Nephron progenitor cell (in vitro differentiated cells): ENCODE results near the gene ZNF592.

ENCODE experiments used
- DNase-seq: peaks from one replicate; pipeline ENCODE4 v3.0.0; 2021
- H3K27ac Mint-ChIP-seq: 2 replicates; pipeline ENCODE4 v1.8.0; 2021; ENCODE audit warnings: mild to moderate bottlenecking, moderate library complexity, mixed read lengths
- H3K27me3 Mint-ChIP-seq: 2 replicates; pipeline ENCODE4 v1.8.0; 2021; ENCODE audit warnings: mild to moderate bottlenecking, low read depth, mixed read lengths; ENCODE audit not compliant: poor library complexity
- H3K36me3 Mint-ChIP-seq: 2 replicates; pipeline ENCODE4 v1.8.0; 2021; ENCODE audit warnings: low read depth, mixed read lengths
- H3K4me1 Mint-ChIP-seq: 2 replicates; pipeline ENCODE4 v1.8.0; 2021; ENCODE audit warnings: mixed read lengths
- H3K4me3 Mint-ChIP-seq: 2 replicates; pipeline ENCODE4 v1.8.0; 2021; ENCODE audit warnings: mild to moderate bottlenecking, moderate library complexity, mixed read lengths
- H3K9me3 Mint-ChIP-seq: 2 replicates; pipeline ENCODE4 v1.8.0; 2021; ENCODE audit warnings: mild to moderate bottlenecking, moderate library complexity, mixed read lengths
- CTCF ChIP-seq: fragments of 200-600 bp; sonication (generic); IDR thresholded peaks from 2 replicates; pipeline ENCODE4 v1.5.0; 2021; ENCODE audit warnings: antibody characterized with exemption

Gene ZNF592

GRCh38 chr15:84748274-84749110 is at the start of gene ZNF592:
TSS of gene ZNF592 (plus strand) at chr15:84748592. CDS start at chr15:84782676, 34,084 bp downstream.
- H3K4me1 Mint-ChIP-seq, result peaks cover 67% of the 10 kb centered on the region
- H3K4me3 Mint-ChIP-seq, result peak within 1 kb of the TSS; percentile 95
- DNase-seq, result peak; percentile 82
- peak within 1 kb of the TSS; percentile 99 for H3K27ac Mint-ChIP-seq
- H3K9me3 Mint-ChIP-seq, result no peaks in the 10 kb centered on the region
- peaks cover 5% of the 10 kb centered on the region for H3K36me3 Mint-ChIP-seq
- H3K27me3 Mint-ChIP-seq, result peaks cover 3% of the 10 kb centered on the region
- TF ChIP-seq CTCF, result no peak

- Mint-ChIP-seq H3K36me3 (peaks cover 25% of the 10 kb centered on the region), H3K9me3 (no peaks in the 10 kb centered on the region), H3K4me3 (no peak overlapping the region), H3K27me3 (no peaks in the 10 kb centered on the region), H3K27ac (peak overlapping the region; percentile 85), H3K4me1 (no peaks in the 10 kb centered on the region)
- DNase-seq, result no peak
- TF ChIP-seq CTCF, result no peak
Observed at GRCh38 chr15:84699538-84700191, 48.7 kb upstream of the ZNF592 start.

- no peaks in the 10 kb centered on the region for H3K4me1 Mint-ChIP-seq
- no peak for DNase-seq
- no peaks in the 10 kb centered on the region for H3K27me3 Mint-ChIP-seq
- no peak for TF ChIP-seq CTCF
- peaks cover 29% of the 10 kb centered on the region for H3K36me3 Mint-ChIP-seq
- H3K9me3 Mint-ChIP-seq, result no peaks in the 10 kb centered on the region
- H3K4me3 Mint-ChIP-seq, result no peak overlapping the region
- H3K27ac Mint-ChIP-seq, result peak overlapping the region; percentile 77
Observed at GRCh38 chr15:84702961-84703482, 45.4 kb upstream of the ZNF592 start.

- no peaks in the 10 kb centered on the region for H3K4me1 Mint-ChIP-seq
- DNase-seq, result no peak
Observed at GRCh38 chr15:84703808-84704207, 44.6 kb upstream of the ZNF592 start.

GRCh38 chr15:84714372-84714771 is 34.0 kb upstream of the ZNF592 start:
- Mint-ChIP-seq H3K27ac (no peak overlapping the region), H3K9me3 (no peaks in the 10 kb centered on the region), H3K27me3 (peaks cover 4% of the 10 kb centered on the region), H3K36me3 (peaks cover 11% of the 10 kb centered on the region), H3K4me1 (peaks cover 30% of the 10 kb centered on the region), H3K4me3 (peak overlapping the region; percentile 93)
- no peak for DNase-seq
- no peak for TF ChIP-seq CTCF

More at GRCh38 chr15:84703808-84704207, 44.6 kb upstream of the ZNF592 start:
- peak overlapping the region; percentile 82 for H3K27ac Mint-ChIP-seq
- peaks cover 36% of the 10 kb centered on the region for H3K36me3 Mint-ChIP-seq
- no peak overlapping the region for H3K4me3 Mint-ChIP-seq
- TF ChIP-seq CTCF, result no peak
- no peaks in the 10 kb centered on the region for H3K27me3 Mint-ChIP-seq
- H3K9me3 Mint-ChIP-seq, result no peaks in the 10 kb centered on the region
